Loucy (cell line): ENCODE results near the gene INTS1.

Source experiments
- EZH2phosphoT487 ChIP-seq: fragments of 200-600 bp; IDR thresholded peaks from 2 replicates; pipeline ENCODE4 v1.6.1; 2018; ENCODE audit warnings: antibody characterized with exemption, mild to moderate bottlenecking, moderate library complexity, borderline replicate concordance
- TF ChIP-seq, protein P1 (sequence below): fragments of 200-600 bp; sonication (generic); conservative IDR thresholded peaks from 2 replicates; pipeline ENCODE4 v1.5.1; 2014; ENCODE audit warnings: mild to moderate bottlenecking, antibody characterized with exemption, low read length

- TF ChIP-seq, protein P1, sequence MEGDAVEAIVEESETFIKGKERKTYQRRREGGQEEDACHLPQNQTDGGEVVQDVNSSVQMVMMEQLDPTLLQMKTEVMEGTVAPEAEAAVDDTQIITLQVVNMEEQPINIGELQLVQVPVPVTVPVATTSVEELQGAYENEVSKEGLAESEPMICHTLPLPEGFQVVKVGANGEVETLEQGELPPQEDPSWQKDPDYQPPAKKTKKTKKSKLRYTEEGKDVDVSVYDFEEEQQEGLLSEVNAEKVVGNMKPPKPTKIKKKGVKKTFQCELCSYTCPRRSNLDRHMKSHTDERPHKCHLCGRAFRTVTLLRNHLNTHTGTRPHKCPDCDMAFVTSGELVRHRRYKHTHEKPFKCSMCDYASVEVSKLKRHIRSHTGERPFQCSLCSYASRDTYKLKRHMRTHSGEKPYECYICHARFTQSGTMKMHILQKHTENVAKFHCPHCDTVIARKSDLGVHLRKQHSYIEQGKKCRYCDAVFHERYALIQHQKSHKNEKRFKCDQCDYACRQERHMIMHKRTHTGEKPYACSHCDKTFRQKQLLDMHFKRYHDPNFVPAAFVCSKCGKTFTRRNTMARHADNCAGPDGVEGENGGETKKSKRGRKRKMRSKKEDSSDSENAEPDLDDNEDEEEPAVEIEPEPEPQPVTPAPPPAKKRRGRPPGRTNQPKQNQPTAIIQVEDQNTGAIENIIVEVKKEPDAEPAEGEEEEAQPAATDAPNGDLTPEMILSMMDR, result no peak
- no peak for TF ChIP-seq EZH2phosphoT487
These were observed 77.7 kb downstream of the INTS1 start for GRCh38 chr7:1426474-1426873.
